Suprapubic skin (tissue), 4 donors: Measurements from ENCODE around the gene MOCS3. TPM values are rescaled to one million over a fixed set of nuclear protein-coding genes. Genes with fewer than 3 reads are reported as not detected.
A peak's percentile ranks its signal among the peaks of the same experiment; 100 is the strongest.

ENCODE experiments used
- DNase-seq, 2 donors: peaks; one replicate each; pipeline ENCODE4 v3.0.0-alpha.2; 2019; ENCODE audit warnings: low spot score in 2 of 2
- H3K27ac ChIP-seq: fragments of 200-600 bp; sonication (generic); one replicate; pipeline ENCODE4 v1.5.1; 2019
- H3K27me3 ChIP-seq: fragments of 200-600 bp; sonication (generic); one replicate; pipeline ENCODE4 v1.5.1; 2019
- H3K36me3 ChIP-seq: fragments of 200-600 bp; sonication (generic); one replicate; pipeline ENCODE4 v1.5.1; 2019
- H3K4me1 ChIP-seq: fragments of 200-600 bp; sonication (generic); one replicate; pipeline ENCODE4 v1.5.1; 2019
- H3K4me3 ChIP-seq: fragments of 200-600 bp; sonication (generic); one replicate; pipeline ENCODE4 v1.5.1; 2019; ENCODE audit warnings: mild to moderate bottlenecking
- H3K9me3 ChIP-seq: fragments of 200-600 bp; sonication (generic); one replicate; pipeline ENCODE4 v1.5.1; 2019
- EP300 ChIP-seq: sonication (generic); formaldehyde crosslinking; IDR thresholded peaks from one replicate; pipeline ENCODE4 v1.6.1; 2017; ENCODE audit warnings: antibody characterized with exemption
- POLR2A ChIP-seq, 2 donors: fragments of 450-650 bp; IDR thresholded peaks; one replicate each; pipeline ENCODE4 v1.6.1; 2017; ENCODE audit warnings: antibody characterized with exemption in 2 of 2, mild to moderate bottlenecking in 2 of 2, moderate library complexity in 2 of 2
- POLR2AphosphoS5 ChIP-seq, 3 donors: sonication (generic); formaldehyde crosslinking; IDR thresholded peaks; one replicate each; pipeline ENCODE4 v1.6.1; 2017; ENCODE audit warnings: antibody characterized with exemption in 3 of 3
- WGBS: methylation state at CpG from one replicate; pipeline ENCODE4 v1.1.5; 2018; 5-methylcytosine and 5-hydroxymethylcytosine counted together
- total RNA-seq, 4 donors: library from RNA; depleted of rRNA; stranded (reverse); fragments of >200 nt; gene quantifications; one replicate each; pipeline ENCODE4 v1.1.0, GENCODE V29; 2016
- TF ChIP-seq, protein P1 (sequence below), 2 donors: fragments of 200-600 bp in 1 of 2; fragments of 450-650 bp in 1 of 2; sonication (generic) in 1 of 2; IDR thresholded peaks; one replicate each; pipeline ENCODE4 v1.5.1; 2016 to 2019; ENCODE audit warnings: antibody characterized with exemption in 2 of 2, mild to moderate bottlenecking in 1 of 2, moderate library complexity in 1 of 2

Gene MOCS3
- total RNA-seq, 4 donors from 2014 or later = 4.5 to 7.4 (median 6.5) TPM

DNA sequence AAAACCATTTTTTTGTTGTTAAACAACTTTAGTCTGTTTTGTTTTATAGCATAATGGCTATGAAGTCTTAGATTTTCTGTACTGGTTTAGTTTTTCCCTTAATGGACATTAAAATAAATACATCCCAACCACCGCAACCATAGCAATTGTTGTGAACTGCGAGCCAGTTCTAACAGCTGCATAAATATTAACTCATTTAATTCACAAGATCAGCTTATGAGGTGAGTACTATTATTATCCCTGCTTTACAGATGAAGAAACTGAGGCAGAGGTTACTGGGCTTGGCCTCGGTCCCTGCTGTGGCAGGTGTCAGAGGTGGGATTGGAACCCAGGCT, 23.1 kb downstream of the MOCS3 start:
- TF ChIP-seq, protein P1, sequence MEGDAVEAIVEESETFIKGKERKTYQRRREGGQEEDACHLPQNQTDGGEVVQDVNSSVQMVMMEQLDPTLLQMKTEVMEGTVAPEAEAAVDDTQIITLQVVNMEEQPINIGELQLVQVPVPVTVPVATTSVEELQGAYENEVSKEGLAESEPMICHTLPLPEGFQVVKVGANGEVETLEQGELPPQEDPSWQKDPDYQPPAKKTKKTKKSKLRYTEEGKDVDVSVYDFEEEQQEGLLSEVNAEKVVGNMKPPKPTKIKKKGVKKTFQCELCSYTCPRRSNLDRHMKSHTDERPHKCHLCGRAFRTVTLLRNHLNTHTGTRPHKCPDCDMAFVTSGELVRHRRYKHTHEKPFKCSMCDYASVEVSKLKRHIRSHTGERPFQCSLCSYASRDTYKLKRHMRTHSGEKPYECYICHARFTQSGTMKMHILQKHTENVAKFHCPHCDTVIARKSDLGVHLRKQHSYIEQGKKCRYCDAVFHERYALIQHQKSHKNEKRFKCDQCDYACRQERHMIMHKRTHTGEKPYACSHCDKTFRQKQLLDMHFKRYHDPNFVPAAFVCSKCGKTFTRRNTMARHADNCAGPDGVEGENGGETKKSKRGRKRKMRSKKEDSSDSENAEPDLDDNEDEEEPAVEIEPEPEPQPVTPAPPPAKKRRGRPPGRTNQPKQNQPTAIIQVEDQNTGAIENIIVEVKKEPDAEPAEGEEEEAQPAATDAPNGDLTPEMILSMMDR (IDR thresholded peaks at IDR 0.05) = no peak
- TF ChIP-seq POLR2AphosphoS5 (IDR thresholded peaks at IDR 0.05) = no peak
- TF ChIP-seq POLR2A (IDR thresholded peaks at IDR 0.05) = no peak
- no peak for TF ChIP-seq EP300
- no peaks in the 10 kb centered on the region for H3K36me3 ChIP-seq
- no peak for DNase-seq
- no peak overlapping the region for H3K27ac ChIP-seq
- WGBS = 61% methylated on average over 3 of the region's 3 CpGs
- peaks cover 13% of the 10 kb centered on the region for H3K27me3 ChIP-seq
- no peaks in the 10 kb centered on the region for H3K9me3 ChIP-seq
- peaks cover 19% of the 10 kb centered on the region for H3K4me1 ChIP-seq
- no peak overlapping the region for H3K4me3 ChIP-seq

DNA sequence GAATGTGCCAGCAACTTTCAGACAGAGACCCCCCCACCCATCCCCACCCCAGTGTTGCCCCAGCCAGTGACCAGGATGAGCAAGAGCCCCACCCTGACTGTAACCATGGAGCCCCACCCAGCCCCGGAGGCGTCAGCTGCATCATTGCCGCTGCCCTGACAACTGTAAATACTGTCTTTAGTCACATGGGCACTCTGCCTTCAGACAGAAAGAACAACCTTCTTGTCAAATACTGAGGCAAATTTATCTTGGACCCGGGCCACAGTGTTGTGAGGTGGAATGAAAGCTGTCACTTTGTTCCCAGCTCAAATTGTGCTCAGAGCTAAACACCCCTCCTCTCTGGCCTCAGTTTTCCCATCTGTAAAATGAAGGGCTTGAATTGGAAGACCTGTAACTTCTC, 23.7 kb downstream of the MOCS3 start:
- H3K27ac ChIP-seq = no peak overlapping the region
- no peak overlapping the region for H3K4me3 ChIP-seq
- no peak for TF ChIP-seq POLR2AphosphoS5 (IDR thresholded peaks at IDR 0.05)
- TF ChIP-seq POLR2A (IDR thresholded peaks at IDR 0.05) = no peak
- no peak for TF ChIP-seq EP300
- TF ChIP-seq, protein P1 (IDR thresholded peaks at IDR 0.05) = no peak
- no peaks in the 10 kb centered on the region for H3K36me3 ChIP-seq
- peaks cover 19% of the 10 kb centered on the region for H3K4me1 ChIP-seq
- 14% methylated on average over 4 of the region's 4 CpGs for WGBS
- H3K9me3 ChIP-seq = no peaks in the 10 kb centered on the region
- peak in 1 of 2 donors; percentile 86 for DNase-seq
- H3K27me3 ChIP-seq = peaks cover 13% of the 10 kb centered on the region

DNA sequence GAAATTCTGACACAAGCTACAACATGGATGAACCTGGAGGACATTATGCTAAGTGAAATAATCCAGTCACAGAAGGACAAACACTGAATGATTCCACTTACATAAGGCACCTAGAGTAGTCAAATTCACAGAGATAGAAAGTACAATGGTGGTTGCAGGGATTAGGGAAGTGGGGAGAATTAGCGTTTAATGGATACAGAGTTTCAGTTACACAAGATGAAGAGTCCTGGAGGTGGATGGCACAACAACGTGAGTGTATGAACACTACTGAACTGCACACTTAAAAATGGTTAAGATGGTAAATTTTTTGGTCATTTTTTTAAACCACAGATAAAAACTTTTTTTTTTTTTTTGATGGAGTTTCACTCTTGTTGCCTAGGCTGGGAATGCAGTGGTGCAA, 24.7 kb downstream of the MOCS3 start:
- Histone ChIP-seq H3K4me1 (peaks cover 19% of the 10 kb centered on the region), H3K27me3 (peaks cover 13% of the 10 kb centered on the region), H3K27ac (no peak overlapping the region), H3K4me3 (no peak overlapping the region), H3K9me3 (no peaks in the 10 kb centered on the region), H3K36me3 (no peaks in the 10 kb centered on the region)
- WGBS = 51% methylated on average over 2 of the region's 2 CpGs
- no peak for DNase-seq
- no peak for TF ChIP-seq POLR2A (IDR thresholded peaks at IDR 0.05)
- TF ChIP-seq, protein P1 (IDR thresholded peaks at IDR 0.05) = no peak
- no peak for TF ChIP-seq EP300
- TF ChIP-seq POLR2AphosphoS5 (IDR thresholded peaks at IDR 0.05) = no peak

DNA sequence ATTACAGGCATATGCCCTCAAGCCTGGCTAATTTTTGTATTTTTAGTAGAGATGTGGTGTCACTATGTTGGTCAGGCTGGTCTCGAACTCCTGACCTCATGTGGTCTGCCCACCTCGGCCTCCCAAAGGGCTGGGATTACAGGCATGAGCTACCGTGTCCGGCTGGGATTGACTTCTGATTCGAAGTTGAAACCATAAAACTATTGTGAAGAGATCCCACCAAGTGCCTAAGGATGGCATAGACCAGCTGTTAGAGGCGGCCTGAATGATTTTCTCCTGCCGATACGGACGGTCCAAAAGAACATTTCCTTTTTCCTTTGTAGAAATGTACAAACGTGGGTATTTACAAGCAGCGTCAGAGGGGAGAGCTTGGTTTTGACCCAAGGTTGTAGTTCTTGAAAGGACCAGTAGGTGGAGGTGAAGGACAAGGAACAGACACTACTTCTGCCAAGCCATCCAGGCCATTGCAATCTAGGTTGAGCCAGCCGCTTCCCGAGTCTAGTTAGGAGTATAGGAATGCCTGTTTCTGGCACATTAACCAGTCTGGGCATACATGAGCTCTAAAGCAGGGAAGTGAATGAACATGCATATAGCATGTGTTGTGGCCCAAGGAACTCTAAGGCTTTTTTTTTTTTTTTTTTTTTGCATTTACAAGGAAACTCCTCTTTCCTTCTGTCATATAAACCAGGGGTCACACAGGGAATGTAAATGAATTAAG, 29.0 kb downstream of the MOCS3 start:
- peak in 1 of 2 donors; percentile 71 for DNase-seq
- Histone ChIP-seq H3K4me1 (peaks cover under 1% of the 10 kb centered on the region), H3K36me3 (no peaks in the 10 kb centered on the region), H3K9me3 (no peaks in the 10 kb centered on the region), H3K4me3 (no peak overlapping the region), H3K27me3 (peaks cover 5% of the 10 kb centered on the region), H3K27ac (no peak overlapping the region)
- TF ChIP-seq POLR2A (IDR thresholded peaks at IDR 0.05) (no peak), POLR2AphosphoS5 (IDR thresholded peaks at IDR 0.05) (no peak), EP300 (no peak)
- TF ChIP-seq, protein P1 (IDR thresholded peaks at IDR 0.05) = peak; percentile 81 to 86
- 10% methylated on average over 13 of the region's 13 CpGs for WGBS

DNA sequence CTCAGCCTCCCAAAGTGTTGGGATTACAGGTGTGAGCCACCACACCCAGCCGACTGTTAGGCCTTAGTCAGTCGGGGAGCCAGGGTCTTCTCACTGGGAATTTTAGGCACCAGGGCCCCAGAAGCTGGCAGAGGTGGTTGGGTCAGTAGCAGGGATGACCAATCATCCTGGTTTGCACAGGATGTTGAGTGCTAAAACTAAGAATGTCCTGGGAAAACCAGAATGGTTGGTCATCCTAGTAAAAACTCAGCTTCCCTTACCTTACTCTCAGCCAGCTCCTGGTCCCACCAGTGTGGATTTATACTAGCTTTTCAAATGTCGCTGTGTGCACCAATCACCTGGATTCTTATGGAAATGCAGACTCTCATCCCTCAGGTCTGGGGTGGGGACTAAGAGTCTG, 32.5 kb downstream of the MOCS3 start:
- H3K27ac ChIP-seq = no peak overlapping the region
- TF ChIP-seq, protein P1 (IDR thresholded peaks at IDR 0.05) = no peak
- TF ChIP-seq POLR2A (IDR thresholded peaks at IDR 0.05) (no peak), POLR2AphosphoS5 (IDR thresholded peaks at IDR 0.05) (no peak), EP300 (no peak)
- DNase-seq = no peak

More for the DNA sequence above, 32.5 kb downstream of the MOCS3 start:
- H3K27me3 ChIP-seq = no peaks in the 10 kb centered on the region
- H3K4me1 ChIP-seq = no peaks in the 10 kb centered on the region
- no peak overlapping the region for H3K4me3 ChIP-seq
- WGBS = 87% methylated on average over 3 of the region's 3 CpGs
- H3K36me3 ChIP-seq = no peaks in the 10 kb centered on the region
- H3K9me3 ChIP-seq = no peaks in the 10 kb centered on the region
